GM19099 (cell line): ENCODE measurements around the gene FIGLA.

Experiments
- POLR2A ChIP-seq: IDR thresholded peaks from 3 replicates; pipeline ENCODE4 v1.6.1; 2011; ENCODE audit warnings: low read depth; ENCODE audit not compliant: insufficient read length; ENCODE audit errors: extremely low read depth

The FIGLA gene

DNA sequence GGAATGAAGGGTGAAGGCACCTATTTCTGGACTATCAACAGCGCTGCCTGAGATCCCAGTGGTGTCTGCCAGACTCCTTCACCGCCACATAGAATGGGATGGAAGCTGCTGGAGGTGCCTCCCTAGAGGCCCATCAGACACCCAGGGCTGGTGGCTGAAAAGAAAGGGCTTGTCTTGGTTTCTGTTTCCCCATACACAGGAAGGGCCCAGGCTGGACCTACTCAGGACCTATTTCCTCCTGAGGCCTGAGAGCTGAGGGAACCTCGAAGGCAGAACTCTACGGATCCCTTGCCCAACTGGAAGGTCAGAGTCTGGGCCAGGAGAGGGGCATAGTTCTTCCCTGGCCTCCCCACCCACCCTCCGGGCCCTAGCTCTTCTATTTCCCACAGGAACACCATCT is 32.8 kb upstream of the FIGLA start:
- TF ChIP-seq POLR2A, result no peak

DNA sequence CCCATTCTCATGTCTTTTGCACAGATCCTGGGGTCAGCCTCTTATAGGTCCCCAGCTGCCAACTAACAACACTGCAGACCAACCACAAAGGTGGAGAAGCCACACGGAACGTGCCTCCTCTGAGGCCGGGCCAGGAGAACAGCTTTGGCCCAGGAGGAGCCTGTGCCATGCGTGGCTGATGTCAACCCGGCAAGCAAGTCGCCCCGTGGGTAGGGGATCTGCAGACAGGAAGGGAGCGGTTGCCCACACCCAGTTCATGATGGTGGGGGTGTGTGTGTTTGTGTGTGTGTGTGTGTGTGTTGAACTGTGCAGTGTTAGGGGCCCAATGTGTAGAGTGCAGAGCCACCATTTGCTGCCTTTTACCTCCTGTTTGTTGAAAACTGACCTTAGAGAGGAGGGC is 32.4 kb upstream of the FIGLA start:
- TF ChIP-seq POLR2A, result no peak

DNA sequence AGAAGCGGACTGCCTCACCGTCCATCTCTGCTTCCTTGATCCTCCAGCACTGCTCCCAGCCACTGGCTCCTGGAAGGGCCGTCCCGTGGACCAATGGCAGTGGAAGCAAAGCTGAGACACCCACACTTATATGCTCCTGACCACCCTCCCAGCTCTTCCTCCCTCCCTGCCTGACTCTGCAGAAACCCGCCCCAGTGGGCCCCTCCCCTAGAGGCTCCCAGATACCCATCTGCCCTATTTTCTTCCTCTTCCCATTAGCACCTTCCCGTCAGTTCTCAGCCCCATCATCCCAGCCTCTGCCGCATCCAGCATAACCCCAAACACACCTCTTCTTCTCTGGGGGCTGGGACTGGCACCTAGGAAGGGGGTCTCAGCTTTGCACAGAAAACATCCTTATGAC is 30.1 kb upstream of the FIGLA start, which contains the start of gene CLEC4F:
Gene CLEC4F, minus strand, starts transcription at position 101 of the 400 bp plus-strand sequence. Its CDS starts 76 bp downstream, at position 25.
- TF ChIP-seq POLR2A, result no peak

DNA sequence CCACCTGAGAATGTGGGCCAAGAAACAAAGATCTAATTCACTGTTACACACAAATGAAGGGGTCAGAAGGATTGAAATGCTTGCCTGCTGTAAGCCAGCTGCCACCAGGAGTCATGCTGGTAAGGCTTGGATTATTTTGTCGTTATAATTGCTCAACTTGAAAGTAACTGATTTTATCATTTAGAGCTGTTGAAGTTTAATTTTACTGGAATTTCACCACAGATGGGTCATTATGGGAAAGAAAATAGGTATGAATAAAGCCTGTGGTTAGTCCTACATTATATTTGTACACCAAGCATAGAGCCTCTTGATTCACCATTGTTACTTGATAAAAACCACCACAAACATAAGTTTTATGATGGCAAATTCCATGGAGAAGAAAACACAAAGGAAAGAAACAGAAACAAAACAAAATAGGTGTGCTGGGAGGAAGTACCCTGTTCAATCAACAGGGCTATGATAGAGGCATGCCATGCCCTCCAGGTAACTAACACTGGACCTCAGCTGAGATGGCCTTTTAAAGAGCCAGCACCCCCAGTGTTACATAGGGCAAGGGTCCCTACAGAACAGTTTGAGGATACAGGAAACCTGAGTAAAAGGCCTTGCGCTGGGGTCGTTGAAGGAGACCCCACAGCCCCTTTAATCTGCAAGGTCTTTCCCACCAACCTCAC is 27.0 kb upstream of the FIGLA start:
- TF ChIP-seq POLR2A, result no peak

DNA sequence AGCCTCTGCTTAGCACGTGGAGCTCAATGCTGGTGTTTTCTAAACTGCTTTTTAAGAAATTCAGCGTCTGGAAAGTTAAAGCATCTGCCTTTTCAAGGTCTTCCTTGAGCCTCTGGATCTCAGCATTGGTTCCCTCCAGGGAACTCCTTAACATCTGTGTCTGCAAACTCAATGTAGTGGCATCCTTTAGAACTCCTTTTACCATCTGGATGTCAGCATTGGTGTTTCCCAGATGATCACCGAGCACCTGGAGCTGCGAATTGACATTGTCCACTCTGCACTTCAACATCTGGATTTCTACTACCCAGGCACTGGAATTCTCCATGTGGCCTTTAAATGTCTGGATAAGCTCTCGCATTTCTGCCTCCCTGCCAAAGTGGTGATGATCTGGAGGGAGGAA is 26.3 kb upstream of the FIGLA start:
- no peak for TF ChIP-seq POLR2A

DNA sequence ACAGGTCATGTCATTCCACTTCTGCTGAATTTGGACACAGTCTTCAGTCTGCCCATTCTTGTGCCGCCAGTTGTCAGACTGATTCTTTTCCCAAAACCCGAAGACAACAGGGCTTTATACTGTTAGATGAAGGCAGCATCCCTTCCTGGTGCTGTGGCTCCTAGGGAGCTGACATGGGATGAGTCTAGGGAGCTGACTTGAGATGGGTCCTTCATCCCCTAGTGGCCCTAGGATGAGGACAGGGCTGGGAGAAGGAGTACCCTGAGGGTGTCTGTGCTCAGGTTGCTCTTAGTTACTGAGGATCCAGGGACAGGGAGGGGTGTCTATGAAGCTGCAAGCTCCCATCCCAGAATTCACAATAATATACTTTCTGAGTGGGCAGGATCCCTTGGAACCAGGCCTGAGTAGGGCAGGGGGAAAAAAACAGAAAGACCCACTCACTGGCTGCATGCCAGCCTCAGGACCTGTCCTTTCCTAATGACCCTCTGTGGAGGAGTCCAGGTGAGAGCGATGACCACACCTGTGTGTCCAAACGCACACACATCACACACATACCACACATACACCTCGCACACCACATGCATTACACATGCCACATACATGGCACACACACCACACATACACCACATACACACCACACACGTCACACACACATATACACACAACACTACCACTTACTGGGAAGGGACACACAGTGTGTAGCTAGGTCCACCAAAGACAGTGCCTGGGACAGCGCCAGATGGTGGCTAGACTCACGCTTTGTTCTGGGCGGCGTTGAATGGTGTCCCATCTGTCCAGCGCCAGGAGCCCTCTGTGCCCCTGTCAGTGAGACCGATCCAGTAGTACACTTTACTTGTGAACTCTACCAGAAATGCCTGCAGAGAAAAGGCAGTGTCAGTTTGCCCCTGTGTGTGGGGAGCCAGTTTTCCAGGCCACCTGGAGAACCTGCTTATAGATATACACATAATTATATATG is 18.8 kb upstream of the FIGLA start:
- no peak for TF ChIP-seq POLR2A

DNA sequence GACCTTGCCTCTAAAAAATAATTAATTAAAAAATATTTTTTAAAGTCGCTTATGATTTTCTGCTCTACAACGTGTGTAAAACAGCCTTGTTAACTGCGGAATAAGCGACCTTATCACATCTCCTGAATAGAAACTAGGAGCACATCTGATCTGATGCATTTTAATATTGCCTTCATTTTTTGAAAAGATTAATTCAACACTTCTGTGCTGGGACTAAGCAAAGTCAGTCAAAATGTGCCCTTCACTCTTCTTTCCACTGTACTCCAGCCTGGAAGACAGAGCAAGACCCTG is 17.3 kb upstream of the FIGLA start:
- no peak for TF ChIP-seq POLR2A

DNA sequence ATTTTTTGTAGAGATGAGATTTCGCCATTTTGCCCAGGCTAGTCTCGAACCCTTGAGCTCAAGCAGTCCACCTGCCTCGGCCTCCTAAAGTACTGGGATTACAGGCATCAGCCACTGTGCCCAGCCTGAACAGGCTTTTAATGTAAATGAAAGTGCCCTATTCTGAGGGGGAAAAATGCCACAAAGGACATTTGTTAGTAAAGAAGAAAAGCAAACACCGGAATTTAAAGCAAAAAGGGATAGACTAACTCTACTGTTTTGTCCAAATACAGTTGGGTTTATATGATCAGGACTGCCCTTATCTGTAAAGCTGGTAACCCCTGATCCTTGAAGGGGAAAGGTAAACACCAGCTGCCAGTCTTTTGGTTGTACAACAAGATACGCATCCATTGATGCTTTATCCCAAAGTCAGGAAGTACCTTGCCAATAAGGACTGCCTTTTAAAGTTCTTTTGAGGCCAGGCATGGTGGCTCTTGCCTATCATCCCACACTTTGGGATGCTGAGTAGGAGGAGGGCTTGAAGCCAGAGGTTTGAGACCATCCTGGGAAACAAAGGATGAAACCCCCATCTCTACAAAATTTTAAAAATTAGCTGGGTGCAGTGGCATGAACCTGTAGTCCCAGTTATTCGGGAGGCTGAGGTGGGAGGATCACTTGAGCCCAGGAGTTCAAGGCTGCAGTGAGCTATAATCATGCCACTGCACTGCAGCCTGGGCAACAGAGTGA is 16.8 kb upstream of the FIGLA start:
- TF ChIP-seq POLR2A, result no peak

DNA sequence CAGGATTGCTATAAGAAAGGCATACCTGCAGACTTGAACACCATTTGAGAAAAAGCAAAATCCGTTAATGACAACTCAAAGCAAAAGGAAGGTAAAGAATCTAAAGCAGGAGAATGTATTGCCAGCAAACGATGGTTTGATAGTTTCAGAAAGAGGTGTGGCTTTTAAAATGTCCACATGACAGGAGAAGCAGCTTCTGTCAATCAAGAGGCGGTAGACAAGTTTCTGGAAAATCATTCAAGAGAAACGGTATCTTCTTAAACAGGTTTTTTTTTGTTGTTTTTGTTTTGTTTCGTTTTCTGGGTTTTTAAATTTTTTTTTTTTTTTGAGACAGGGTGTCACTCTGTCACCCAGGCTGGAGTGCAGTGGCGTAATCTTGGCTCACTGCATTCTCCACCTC is 16.2 kb upstream of the FIGLA start:
- TF ChIP-seq POLR2A, result no peak

DNA sequence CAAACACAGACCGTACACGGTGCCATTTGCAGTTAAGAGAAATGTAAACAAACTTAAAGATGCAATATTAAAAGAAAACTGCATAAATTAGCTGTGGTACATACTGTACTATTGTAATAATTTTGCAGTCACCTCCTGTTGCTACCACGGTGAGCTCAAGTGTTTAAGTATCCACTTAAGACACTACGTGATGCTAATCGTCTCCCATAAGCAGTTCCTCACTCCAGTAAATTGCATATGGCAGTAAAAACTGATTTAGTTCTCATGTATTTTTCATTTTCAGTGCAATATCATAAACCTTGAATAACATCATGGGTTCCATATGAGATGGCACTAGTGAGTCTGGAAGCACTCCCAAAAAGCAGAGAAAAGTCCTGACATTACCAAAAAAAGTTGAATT is 15.6 kb upstream of the FIGLA start:
- no peak for TF ChIP-seq POLR2A

DNA sequence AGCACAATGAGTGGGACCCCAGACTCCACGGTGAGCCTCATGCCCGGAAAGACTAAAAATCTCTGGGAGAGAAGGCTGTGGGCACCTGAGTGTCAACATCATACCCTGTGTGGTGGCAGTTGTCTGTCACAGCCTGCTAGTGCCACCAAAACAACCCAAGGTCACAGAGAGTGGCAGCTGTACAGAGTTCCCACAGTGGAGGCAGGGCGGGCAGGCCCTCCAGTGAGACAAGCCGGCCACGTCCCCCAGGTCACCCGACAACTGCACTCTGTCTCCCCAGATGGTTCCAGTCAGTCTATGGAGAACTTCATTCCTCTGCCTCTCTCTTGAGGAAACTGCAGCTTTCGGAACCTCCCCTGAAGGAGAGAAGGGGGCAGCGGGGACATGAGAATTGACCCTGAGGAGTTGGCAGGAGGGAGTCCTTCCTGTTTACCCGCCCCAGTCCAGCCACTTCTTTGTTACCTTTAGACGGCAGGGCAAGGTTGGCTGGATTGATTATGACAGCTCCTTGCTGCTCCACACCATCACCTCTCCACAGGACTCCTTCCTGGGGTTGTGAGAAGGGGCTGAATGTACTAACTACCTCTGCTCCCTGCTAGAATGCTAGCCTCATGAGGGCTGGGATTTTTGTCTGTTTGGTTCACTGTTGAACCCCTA is 11.3 kb upstream of the FIGLA start:
- TF ChIP-seq POLR2A, result no peak

DNA sequence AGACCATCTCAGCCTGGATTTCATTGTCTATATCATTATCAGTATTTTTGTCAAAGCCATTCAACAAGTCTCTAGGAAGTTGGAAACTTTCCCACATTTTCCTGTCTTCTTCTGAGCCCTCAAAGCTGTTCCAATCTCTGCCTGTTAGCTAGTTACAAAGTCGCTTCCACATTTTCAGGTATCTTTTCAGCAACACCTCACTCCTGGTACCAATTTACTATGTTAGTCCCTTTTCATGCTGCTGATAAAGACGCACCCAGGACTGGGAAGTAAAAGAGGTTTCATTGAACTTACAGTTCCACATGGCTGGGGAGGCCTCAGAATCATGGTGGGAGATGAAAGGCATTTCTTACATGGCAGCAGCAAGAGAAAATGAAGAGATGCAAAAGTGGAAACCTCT is 9.3 kb upstream of the FIGLA start:
- no peak for TF ChIP-seq POLR2A

DNA sequence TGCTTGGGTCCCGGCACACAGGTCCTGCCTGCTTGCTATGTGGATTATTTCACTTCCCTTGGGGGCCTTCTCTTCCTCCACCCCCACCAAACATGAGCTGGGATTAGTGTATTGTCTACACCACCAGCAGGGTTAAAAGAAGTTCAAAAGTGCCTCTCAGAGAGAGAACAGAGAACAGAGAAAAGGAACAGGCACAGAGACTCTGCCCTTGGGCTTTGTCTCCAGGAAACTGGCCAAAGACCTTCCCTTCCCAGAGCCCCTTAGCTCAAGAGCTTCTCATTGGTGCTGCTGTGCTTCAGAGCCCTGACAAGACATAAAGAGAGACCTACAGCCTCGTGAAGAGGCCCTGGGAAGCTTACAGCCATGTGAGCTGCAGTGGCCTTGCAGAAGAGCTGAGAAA is 7.1 kb upstream of the FIGLA start:
- no peak for TF ChIP-seq POLR2A

DNA sequence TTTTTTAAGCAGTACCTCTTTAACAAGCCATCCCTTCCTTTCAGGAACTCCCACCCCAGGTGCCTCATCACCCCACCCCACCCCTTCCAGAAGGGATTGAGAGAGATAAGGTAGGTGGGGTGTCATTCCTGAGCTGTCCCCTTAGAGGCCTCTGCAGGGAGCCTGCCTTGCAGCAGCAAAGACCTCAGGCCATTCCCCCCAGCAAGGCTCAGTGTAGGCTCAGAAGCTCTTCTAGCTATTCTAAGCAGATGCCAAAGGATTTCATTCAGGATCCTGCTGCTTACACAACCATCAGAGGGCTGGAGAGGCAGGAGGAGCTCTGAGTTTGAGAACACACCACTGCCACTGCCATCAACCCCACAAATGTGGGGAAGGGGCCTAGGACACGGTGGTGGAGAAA is 5.8 kb upstream of the FIGLA start:
- TF ChIP-seq POLR2A, result no peak
